ENCODE results near the gene RNF123.
"Not testable (repeated sequence)": the region's sequence is repeated elsewhere in the genome, so short reads cannot be mapped to it uniquely, and the experiment has no call there.

The RNF123 gene

DNA sequence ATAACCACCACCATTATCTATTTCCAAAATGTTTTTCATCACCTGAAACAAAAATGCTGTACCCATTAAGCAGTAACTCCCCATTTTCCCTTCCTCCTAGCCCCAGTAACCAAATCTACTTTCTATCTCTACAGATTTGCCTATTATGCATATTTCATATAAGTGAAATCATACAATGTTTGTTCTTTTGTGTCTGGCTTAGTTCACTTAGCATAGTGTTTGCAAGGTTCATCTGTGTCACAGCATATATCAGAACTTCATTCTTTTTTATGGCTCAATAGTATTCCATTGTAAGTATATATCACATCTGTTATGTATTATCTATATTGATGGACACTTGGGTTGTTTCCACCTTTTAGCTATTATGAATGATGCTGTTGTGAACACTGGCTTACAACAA is 51.1 kb downstream of the RNF123 start:
- no peak for DNase-seq (ENCODE audit: low spot score)

DNA sequence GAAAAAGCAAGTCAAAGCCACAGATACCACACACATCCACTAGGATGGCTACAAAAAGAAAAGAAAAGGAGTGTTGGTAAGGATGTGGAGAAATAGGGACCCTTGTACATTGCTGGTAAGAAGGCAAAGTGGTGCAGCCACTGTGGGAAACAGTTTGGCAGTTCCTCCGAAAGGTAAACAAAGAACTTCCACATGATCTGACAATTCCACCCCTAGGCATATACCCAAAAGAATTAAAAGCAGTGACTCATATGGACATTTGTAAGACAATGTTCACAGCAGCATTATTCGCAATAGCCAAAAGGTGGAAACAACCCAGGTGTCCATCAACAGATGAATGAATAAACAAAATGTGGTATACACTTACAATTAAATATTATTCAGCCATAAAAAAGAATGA is 56.6 kb downstream of the RNF123 start:
- DNase-seq (ENCODE audit: low spot score), result no peak

DNA sequence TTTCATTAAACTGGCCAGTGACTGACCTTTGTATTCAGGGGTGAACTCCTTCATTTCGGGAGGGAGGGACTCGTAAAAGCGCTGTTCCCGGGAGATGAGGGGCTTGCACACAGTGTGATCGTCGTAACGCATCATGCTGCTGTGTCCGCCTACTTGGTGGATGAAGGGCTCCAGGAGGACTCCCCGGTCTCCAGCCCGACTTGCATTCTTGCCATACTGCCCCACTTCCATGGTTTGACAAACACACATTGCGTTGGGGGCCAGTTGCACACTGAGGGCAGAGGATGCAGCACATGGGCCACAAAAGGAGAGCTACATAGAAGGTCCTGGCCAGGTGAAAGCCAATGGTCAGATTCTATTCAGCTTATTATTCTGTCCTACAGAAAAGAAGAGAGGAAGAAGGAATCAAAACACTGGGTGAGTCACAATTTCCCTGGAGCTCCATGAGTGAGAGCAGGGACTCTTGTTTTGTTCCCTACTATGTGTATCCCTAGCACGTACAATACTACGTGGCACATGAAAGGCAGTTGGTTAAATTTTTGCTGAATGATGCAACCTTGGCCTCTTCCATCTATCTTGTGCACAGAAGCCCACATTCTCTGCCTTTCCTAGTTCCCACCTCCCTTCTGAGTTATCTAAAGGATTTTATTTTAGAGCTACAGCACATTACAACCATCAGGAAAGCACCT is 58.6 kb downstream of the RNF123 start:
- no peak for DNase-seq (ENCODE audit: low spot score)

DNA sequence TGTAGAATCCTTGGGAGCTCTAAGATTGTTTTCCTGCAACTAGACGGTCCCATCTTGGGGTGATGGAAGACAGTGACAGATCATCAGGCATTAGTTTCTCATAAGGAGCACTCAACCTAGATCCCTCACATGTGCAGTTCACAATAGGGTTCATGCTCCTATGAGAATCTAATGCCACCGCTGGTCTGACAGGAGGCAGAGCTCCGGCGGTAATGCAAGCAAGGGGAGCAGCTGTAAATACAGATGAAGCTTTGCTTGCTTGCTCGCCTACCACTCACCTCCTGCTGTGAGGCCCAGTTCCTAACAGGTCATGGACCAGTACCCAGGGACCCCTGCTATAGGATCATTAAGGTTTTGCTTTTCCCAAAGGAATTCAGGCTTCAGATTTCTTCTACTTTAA is 59.5 kb downstream of the RNF123 start:
- not testable (repeated sequence) for DNase-seq (ENCODE audit: low spot score)

DNA sequence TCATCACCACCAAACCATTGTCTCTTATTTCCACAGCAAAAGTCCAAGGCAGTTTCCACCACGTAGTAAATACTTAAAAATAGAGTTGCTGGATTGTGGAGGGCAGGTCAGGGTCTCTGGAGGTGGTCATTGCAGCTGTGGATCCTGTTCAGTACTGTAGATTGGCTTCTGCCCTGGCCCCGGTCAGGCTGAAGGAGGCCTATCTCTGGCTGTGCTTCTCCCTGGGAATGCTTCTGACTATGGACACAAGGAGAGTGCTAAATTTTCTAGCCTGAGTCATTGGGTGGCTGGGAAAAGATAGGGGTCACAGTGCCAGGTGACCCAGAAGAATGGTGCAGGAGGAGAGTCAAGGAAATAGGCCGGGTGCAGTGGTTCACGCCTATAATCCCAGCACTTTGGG is 60.7 kb downstream of the RNF123 start:
- DNase-seq (ENCODE audit: low spot score), result no peak

DNA sequence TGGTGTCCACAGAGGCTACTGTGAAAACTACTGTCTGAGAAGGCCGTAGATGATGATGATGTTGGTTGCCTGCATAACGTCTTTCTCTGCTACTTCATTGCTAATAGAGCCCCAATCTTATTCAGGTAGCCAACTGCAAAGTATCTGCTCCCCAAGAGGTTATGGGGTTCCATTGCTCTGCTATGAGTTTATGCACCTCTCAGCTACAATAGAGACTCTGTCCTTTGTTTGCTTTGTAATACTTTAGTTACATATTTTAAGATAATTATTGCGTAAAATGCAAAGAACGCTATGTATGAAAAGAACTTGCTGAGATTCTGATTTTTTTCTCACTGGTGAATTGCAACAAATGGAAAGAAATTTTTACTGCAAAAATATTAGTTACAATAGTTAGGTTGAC is 62.1 kb downstream of the RNF123 start:
- no peak for DNase-seq (ENCODE audit: low spot score)

DNA sequence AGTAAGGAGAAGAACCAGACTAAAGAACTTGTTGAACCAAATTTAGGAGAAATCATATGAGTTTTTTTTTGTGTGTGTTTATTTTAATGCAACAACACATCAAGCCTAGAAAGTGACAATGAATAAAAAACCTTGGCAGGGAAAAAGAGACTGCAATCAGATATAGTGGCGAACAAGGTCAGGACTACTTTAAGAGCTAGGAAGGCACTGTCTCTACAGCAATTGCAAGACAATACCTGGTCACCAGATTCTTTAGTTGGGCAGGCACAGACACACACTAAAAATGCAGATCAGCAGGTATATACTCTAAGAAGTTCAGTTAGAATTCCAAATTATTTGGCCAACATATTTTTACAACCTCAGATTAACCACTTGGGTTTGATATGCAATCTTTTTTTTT is 65.2 kb downstream of the RNF123 start:
- no peak for DNase-seq (ENCODE audit: low spot score)

DNA sequence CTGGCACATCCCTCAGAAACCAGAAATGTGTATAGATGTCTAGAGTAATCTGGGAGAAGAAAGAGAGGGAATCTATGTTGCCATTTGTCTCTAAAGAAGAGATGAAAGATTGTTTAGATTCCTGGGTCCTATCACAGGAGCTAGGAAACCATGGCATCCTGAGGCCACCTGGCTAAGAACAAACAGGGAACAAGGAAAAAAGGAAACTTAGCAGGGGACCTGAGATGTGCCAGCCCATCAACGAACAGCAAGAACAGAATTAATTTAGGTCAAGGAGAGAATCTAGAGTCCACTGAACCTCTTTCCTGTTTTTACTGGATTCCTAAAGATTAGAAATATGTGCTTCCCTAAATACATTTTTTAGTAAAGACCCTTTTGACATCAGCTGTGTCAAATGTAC is 66.7 kb downstream of the RNF123 start:
- no peak for DNase-seq (ENCODE audit: low spot score)

DNA sequence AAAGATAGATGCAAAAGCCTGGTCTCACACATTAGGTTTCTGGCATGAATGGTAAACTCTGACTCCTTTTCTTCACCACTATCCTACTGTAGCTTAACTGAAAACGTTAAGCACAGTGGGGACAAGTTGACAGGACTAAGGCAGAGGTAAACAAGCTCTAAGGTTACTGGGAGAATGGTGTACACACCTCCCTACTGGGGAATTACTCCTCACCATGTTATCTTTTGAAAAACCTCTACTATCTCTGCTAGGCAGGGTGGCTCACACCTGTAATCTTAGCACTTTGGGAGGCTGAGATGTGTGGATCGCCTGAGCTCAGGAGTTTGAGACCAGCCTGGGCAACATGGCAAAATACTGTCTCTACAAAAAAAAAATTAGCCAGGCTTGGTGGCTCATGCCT is 67.8 kb downstream of the RNF123 start:
- no peak for DNase-seq (ENCODE audit: low spot score)

DNA sequence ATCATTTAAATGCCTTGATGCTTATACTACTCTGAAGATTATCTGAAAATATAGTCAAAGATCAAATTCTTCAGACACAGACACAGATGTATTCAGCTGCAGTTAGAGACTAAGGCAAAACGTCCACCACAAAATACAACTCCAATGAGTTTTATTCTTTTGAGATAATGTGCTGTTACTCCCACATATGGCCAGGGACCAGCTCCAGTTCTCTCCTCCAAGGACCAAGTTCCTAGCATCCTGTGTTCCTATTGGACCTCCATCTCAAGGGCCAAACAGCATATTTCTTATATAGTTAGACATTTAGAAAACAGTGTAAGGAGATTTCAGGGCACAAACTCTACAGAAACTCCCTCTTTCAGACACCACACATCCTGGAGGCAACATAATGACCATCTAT is 69.9 kb downstream of the RNF123 start:
- no peak for DNase-seq (ENCODE audit: low spot score)

DNA sequence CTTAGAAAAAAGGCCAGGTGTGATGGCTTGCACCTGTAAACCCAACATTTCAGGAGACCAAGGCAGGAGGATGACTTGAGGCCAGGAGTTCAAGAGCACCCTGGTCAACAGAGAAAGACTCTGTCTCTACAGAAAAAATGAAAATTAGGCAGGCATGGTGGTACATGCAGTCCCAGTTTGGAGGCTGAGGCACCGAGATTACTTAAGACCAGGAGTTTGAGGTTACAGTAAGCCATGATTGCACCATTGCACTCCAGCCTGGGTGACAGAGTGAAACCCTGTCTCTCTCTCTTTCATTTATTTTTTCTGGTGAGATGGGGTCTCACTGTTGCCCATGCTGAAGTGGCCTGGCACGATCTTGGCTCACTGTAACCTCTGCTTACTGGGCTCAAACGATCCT is 72.3 kb downstream of the RNF123 start:
- no peak for DNase-seq (ENCODE audit: low spot score)

DNA sequence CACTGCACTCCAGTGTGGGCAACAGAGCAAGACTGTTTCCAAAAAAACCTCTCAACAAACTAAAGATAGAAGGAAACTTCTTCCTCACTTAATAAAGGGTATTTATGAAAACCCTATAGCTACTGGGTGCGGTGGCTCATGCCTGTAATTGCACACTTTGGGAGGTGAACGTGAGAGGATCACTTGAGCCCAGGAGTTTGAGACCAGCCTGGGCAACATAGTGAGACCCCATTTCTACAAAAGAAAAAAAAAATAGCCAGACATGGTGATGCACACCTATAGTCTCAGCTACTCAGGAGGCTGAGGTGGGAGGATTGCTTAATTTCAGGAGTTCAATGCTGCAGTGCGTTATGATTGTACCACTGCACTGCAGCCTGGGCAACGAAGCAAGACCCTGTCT is 74.6 kb downstream of the RNF123 start:
- DNase-seq (ENCODE audit: low spot score), result no peak

DNA sequence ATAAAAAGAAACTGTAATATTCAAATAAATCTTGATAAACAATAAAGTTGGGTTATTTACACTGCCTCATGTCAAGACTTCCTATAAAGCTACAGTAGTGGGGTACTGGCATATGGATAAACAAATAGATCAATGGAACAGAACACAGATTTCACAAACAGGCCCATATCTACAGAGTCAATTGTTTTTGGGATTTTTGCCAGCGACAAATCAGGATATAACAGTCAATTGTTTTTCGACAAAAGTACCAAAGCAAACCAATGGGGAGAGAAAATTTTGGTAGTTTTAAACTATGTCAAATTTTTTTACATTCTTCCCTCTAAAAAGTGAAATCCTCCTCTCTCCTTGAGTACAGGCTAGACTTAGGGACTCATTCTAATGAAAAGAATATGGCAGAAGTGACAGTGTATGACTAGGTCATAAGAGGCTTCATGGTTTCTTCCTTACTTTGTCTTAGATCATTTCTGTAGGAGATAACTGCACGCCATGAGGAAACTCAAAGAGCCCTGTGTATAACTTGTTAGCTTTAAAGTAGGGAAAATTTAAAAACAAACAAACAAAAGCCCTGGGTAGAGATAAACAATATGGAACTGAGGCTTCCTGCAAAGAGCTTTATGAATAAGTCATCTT is 80.0 kb downstream of the RNF123 start:
- no peak for DNase-seq (ENCODE audit: low spot score)

DNA sequence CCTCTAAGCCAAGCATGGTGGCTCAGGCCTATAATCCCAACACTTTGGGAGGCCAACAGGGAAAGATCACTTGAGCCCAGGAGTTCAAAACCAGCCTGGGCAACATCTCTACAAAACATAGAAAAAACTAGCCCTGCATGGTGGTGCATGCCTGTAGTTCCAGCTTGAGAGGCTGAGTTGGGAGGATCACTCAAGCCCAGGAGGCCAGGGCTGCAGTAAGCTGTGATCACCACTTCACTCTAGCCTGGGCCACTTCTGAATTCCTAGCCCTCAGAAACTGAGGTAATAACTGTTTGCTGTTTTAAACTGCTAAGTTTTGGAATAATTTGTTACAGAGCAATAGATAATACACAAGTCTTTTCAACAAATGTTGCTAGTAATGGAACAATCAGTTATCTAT is 80.6 kb downstream of the RNF123 start:
- no peak for DNase-seq (ENCODE audit: low spot score)

Small RNA genes lying within 50 kb of the gene (small RNA-seq; reads per million reads assigned to genes)
- 0 reads per million in 2 experiments for gene AMIGO3
- 0 reads per million in 2 experiments for gene COX6CP14

Measured in SK-N-DZ (cell line).